Esophagus squamous epithelium (tissue), 5 donors: ENCODE measurements around the gene CYP27B1. TPM values are rescaled to one million over a fixed set of nuclear protein-coding genes. Genes with fewer than 3 reads are reported as not detected.

Source experiments
- DNase-seq: peaks from one replicate; lab custom pipeline; 2025; lab: John Stamatoyannopoulos, UW
- H3K27ac ChIP-seq, 4 donors: fragments of 200-600 bp; sonication (generic); one replicate each; pipeline ENCODE4 v1.5.1; 2016 to 2019; ENCODE audit warnings: mild to moderate bottlenecking in 1 of 4
- H3K27me3 ChIP-seq, 4 donors: fragments of 200-600 bp; sonication (generic); 1 replicate in 3 of 4; 2 replicates in 1 of 4; pipeline versions ENCODE4 v1.5.1 to v1.6.0; 2017 to 2021; ENCODE audit warnings: antibody characterized with exemption in 1 of 4
- H3K36me3 ChIP-seq, 3 donors: fragments of 200-600 bp; sonication (generic); one replicate each; pipeline ENCODE4 v1.5.1; 2016 to 2019
- H3K4me1 ChIP-seq, 3 donors: fragments of 200-600 bp; sonication (generic); one replicate each; pipeline ENCODE4 v1.5.1; 2017 to 2019
- H3K4me3 ChIP-seq, 4 donors: fragments of 200-600 bp; sonication (generic); 1 replicate in 3 of 4; 2 replicates in 1 of 4; pipeline ENCODE4 v1.5.1; 2016 to 2019; ENCODE audit warnings: mild to moderate bottlenecking in 2 of 4, moderate library complexity in 1 of 4
- H3K9me3 ChIP-seq, 3 donors: fragments of 200-600 bp; sonication (generic); one replicate each; pipeline ENCODE4 v1.5.1; 2016 to 2019
- CTCF ChIP-seq, 6 experiments: fragments of 450-650 bp in 4 of 6; fragments of 200-600 bp in 2 of 6; sonication (generic) in 2 of 6; IDR thresholded peaks; one replicate each; pipeline ENCODE4 v1.5.1; 2016 to 2019; ENCODE audit warnings: antibody characterized with exemption in 6 of 6, mild to moderate bottlenecking in 4 of 6, moderate library complexity in 4 of 6
- POLR2A ChIP-seq, 4 donors: fragments of 450-650 bp; IDR thresholded peaks; one replicate each; pipeline ENCODE4 v1.6.1; 2017; ENCODE audit warnings: antibody characterized with exemption in 4 of 4, mild to moderate bottlenecking in 4 of 4, moderate library complexity in 3 of 4
- WGBS, 2 donors: methylation state at CpG; one replicate each; pipeline ENCODE4 v1.1.5; 2018; 5-methylcytosine and 5-hydroxymethylcytosine counted together
- intact Hi-C: fragments of 100-400 bp; cut with DNase I; formaldehyde crosslinking; loops from one replicate; pipeline ENCODE4 v1.15.0; 2022
- total RNA-seq, 4 donors: library from RNA; depleted of rRNA; stranded (reverse); fragments of >200 nt; gene quantifications; one replicate each; pipeline ENCODE4 v1.1.0, GENCODE V29; 2016
- donor health status: DM: yes; HTN: yes; CAD: no.

Gene CYP27B1
- total RNA-seq, 4 donors from 2014 or later, result 0.18 to 1.7 (median 1.1) TPM

- DNase-seq, result no peak
- H3K4me3 ChIP-seq, result no peak overlapping the region
- no peaks in the 10 kb centered on the region for H3K27me3 ChIP-seq
- peaks cover 0 to 57% (median 7%) of the 10 kb centered on the region in 3 donors for H3K4me1 ChIP-seq
- H3K36me3 ChIP-seq, result peaks cover 0 to 51% (median 3%) of the 10 kb centered on the region in 3 donors
- no peak for TF ChIP-seq POLR2A (IDR thresholded peaks at IDR 0.05)
- intact Hi-C loops, result no loop called here
- no peak overlapping the region for H3K27ac ChIP-seq
- 73 to 76% methylated on average over 14 to 16 of the region's 17 CpGs for WGBS, 2 donors
- no peaks in the 10 kb centered on the region for H3K9me3 ChIP-seq
These were observed 47.3 kb upstream of the CYP27B1 start for GRCh38 chr12:57813971-57814772.

- DNase-seq, result no peak
- intact Hi-C loops, result no loop called here
- H3K4me3 ChIP-seq, result no peak overlapping the region
- no peaks in the 10 kb centered on the region for H3K9me3 ChIP-seq
- TF ChIP-seq POLR2A (IDR thresholded peaks at IDR 0.05), result no peak
- TF ChIP-seq CTCF (IDR thresholded peaks at IDR 0.05), result no peak
- H3K4me1 ChIP-seq, result peaks cover 0 to 49% (median 7%) of the 10 kb centered on the region in 3 donors
- WGBS, 2 donors, result 81 to 93% methylated on average over 3 to 6 of the region's 14 CpGs
- H3K27ac ChIP-seq, result no peak overlapping the region
- H3K27me3 ChIP-seq, result no peaks in the 10 kb centered on the region
- peaks cover 0 to 51% (median 3%) of the 10 kb centered on the region in 3 donors for H3K36me3 ChIP-seq
These were observed 46.5 kb upstream of the CYP27B1 start for GRCh38 chr12:57813111-57813970.

DNA sequence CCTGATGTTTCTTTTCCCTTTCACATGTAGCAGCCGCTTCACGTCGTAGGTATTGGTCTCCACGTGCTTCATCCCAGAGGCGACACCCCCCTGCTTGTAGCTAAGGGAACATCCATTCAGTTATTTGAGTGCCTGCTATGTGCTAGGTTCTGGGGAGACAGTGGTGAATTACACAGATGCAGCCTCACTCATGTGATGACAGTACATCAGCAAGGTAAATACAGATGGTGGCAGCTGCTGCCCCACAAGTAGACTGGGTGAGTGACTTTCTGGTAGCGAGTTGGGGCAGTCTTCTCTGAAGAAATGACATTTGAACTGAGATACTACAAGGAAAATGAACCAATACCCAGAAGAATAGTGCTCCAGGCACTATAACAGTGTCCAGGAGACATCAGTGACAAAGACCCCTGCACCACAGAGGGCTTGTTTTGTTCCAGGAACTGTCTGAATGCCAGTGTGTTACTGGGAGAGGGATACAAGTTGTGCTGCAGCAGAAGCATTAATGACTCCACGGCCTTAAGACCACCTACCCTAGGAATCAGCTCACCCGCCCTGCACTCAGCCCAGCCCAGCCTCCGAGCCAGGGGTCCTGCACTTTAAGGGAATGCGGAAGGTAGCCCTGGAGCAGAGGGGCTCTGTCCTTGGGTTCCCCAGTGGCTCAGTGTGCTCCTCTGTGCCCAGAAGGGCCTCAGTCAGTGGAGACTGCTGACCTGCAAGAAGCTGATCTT, 44.3 kb upstream of the CYP27B1 start:
- TF ChIP-seq POLR2A (IDR thresholded peaks at IDR 0.05) (no peak), CTCF (IDR thresholded peaks at IDR 0.05) (no peak)
- intact Hi-C loops, result no loop called here
- H3K27ac ChIP-seq, result no peak overlapping the region
- peaks cover 0 to 70% (median 22%) of the 10 kb centered on the region in 3 donors for H3K36me3 ChIP-seq
- H3K4me3 ChIP-seq, result no peak overlapping the region
- DNase-seq, result no peak
- H3K4me1 ChIP-seq, result peaks cover 0 to 29% (median 0%) of the 10 kb centered on the region in 3 donors
- no peaks in the 10 kb centered on the region for H3K9me3 ChIP-seq
- no peaks in the 10 kb centered on the region for H3K27me3 ChIP-seq
- 86 to 97% methylated on average over 5 to 6 of the region's 10 CpGs for WGBS, 2 donors

DNA sequence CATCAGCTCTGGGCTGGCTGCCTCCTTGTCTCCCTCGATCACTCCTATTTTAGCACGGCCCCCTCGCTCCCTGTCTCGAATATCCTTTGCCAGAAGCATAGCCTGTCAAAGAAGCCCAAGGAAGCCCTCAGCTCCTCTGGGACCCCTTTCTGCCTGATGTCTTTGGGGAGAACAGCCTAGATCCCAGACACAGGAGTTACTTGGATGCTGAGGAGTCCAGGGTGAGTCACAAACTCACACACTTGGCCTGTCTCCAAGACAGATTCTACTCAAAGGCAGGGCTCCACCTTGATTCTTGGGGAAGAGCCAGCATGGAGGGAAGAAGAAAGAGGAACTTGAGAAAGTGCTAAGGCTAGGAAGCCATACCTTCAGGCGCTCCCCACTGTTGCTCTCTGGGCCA, 43.6 kb upstream of the CYP27B1 start:
- no peaks in the 10 kb centered on the region for H3K9me3 ChIP-seq
- intact Hi-C loops, result no loop called here
- TF ChIP-seq CTCF (IDR thresholded peaks at IDR 0.05) (no peak), POLR2A (IDR thresholded peaks at IDR 0.05) (no peak)
- H3K4me3 ChIP-seq, result no peak overlapping the region
- peaks cover 0 to 22% (median 0%) of the 10 kb centered on the region in 3 donors for H3K4me1 ChIP-seq
- peaks cover 0 to 76% (median 22%) of the 10 kb centered on the region in 3 donors for H3K36me3 ChIP-seq
- 56 to 69% methylated on average over 4 to 5 of the region's 5 CpGs for WGBS, 2 donors
- no peaks in the 10 kb centered on the region for H3K27me3 ChIP-seq
- no peak overlapping the region for H3K27ac ChIP-seq
- DNase-seq, result no peak

DNA sequence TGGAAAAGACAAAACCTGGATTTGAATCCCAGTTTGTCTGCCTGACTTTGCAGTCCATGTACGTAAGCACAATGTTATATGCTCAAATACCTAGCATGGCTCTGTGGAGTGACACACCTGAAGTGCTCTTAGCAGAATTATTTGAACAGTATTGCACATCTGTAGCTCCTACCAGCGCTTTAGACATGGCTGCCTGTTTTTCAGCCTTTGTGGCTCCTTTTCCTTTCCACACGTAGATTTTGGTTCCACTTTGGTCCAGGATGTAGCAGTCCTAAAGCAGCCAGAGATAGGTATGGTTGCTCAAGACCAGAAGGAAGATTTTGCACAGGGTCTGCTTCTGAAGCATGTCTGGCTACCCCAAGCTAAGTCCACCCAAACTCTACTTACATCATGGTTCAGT, 42.5 kb upstream of the CYP27B1 start:
- WGBS, 2 donors, result 87 to 94% methylated on average over 3 of the region's 3 CpGs
- Histone ChIP-seq H3K27me3 (no peaks in the 10 kb centered on the region), H3K4me1 (peaks cover 0 to 12% (median 0%) of the 10 kb centered on the region in 3 donors), H3K4me3 (no peak overlapping the region), H3K27ac (no peak overlapping the region), H3K36me3 (peaks cover 0 to 87% (median 26%) of the 10 kb centered on the region in 3 donors), H3K9me3 (no peaks in the 10 kb centered on the region)
- TF ChIP-seq POLR2A (IDR thresholded peaks at IDR 0.05) (no peak), CTCF (IDR thresholded peaks at IDR 0.05) (no peak)
- intact Hi-C loops, result no loop called here
- DNase-seq, result no peak
